Lung (tissue), 12 donors: Measurements from ENCODE around the gene GNA12. TPM values are rescaled to one million over a fixed set of nuclear protein-coding genes. Genes with fewer than 3 reads are reported as not detected.

Experiments
- ATAC-seq: fragments of 200-7000 bp; cut with Tn5 transposase; one replicate; pipeline ENCODE4 v1.9.1; 2020; ENCODE audit warnings: moderate number of reproducible peaks; ENCODE audit not compliant: insufficient read depth, low FRiP score
- DNase-seq, 3 donors: peaks; one replicate each; pipeline ENCODE4 v3.0.0-alpha.2; 2013 to 2017
- H3K27ac ChIP-seq, 2 donors: one replicate each; pipeline ENCODE4 v1.5.1; 2013; ENCODE audit warnings: mild to moderate bottlenecking in 2 of 2, moderate library complexity in 2 of 2, control low read depth in 1 of 2, inconsistent platforms in 1 of 2, low read depth in 1 of 2, low read length in 1 of 2
- H3K27me3 ChIP-seq, 3 donors: one replicate each; pipeline ENCODE4 v1.5.1; 2013; ENCODE audit warnings: low read length in 2 of 3; ENCODE audit not compliant: control insufficient read depth in 3 of 3, insufficient read depth in 3 of 3
- H3K36me3 ChIP-seq, 4 donors: one replicate each; pipeline ENCODE4 v1.5.1; 2013; ENCODE audit warnings: low read length in 4 of 4, mild to moderate bottlenecking in 1 of 4, moderate library complexity in 1 of 4; ENCODE audit not compliant: control insufficient read depth in 4 of 4, insufficient read depth in 4 of 4
- H3K4me1 ChIP-seq, 5 donors: one replicate each; pipeline ENCODE4 v1.5.1; 2013; ENCODE audit warnings: low read length in 5 of 5, mild to moderate bottlenecking in 2 of 5, moderate library complexity in 1 of 5; ENCODE audit not compliant: control insufficient read depth in 5 of 5, insufficient read depth in 5 of 5
- H3K4me3 ChIP-seq: one replicate; pipeline ENCODE4 v1.5.1; 2013; ENCODE audit warnings: mild to moderate bottlenecking, control low read depth, moderate library complexity
- H3K9ac ChIP-seq, 2 donors: one replicate each; pipeline ENCODE4 v1.5.1; 2013; ENCODE audit warnings: low read length in 2 of 2, control low read depth in 1 of 2; ENCODE audit not compliant: insufficient read depth in 1 of 2
- H3K9me3 ChIP-seq, 4 donors: one replicate each; pipeline ENCODE4 v1.5.1; 2013; ENCODE audit warnings: low read length in 3 of 4, mild to moderate bottlenecking in 1 of 4, moderate library complexity in 1 of 4; ENCODE audit not compliant: control insufficient read depth in 4 of 4, insufficient read depth in 3 of 4
- whole genome bisulfite sequencing, 2 donors: extraction: QIAGEN DNeasy Blood & Tissue Kit; methylation state at CpG; one replicate each; pipeline ENCODE4 v1.1.7; 2013; 5-methylcytosine and 5-hydroxymethylcytosine counted together
- polyA plus RNA-seq, 2 donors: library from polyadenylated mRNA; stranded (reverse); fragments of 200-250 nt; gene quantifications; one replicate each; pipeline ENCODE4 v1.2.1, GENCODE V29; 2013
- total RNA-seq, 2 donors: library from RNA; depleted of rRNA in 1 of 2; stranded (reverse); fragments of >200 nt in 1 of 2; gene quantifications; one replicate each; pipeline ENCODE4 v1.2.1, GENCODE V29; 2014 to 2021
- TF ChIP-seq, protein P1 (sequence below): IDR thresholded peaks from 2 replicates; pipeline ENCODE4 v1.5.1; 2012; ENCODE audit warnings: mild to moderate bottlenecking; ENCODE audit errors: control extremely low read depth, extremely low read depth
- donor health status: control.
- donor health status: control.
- donor health status: Bipolar disorder and iron deficiency.
- donor health status: healthy.
- donor health status: DM: yes; HTN: yes; CAD: no.

The GNA12 gene
- total and polyA plus RNA-seq, 4 donors = 11.0 to 51.9 (median 33.5) TPM

DNA sequence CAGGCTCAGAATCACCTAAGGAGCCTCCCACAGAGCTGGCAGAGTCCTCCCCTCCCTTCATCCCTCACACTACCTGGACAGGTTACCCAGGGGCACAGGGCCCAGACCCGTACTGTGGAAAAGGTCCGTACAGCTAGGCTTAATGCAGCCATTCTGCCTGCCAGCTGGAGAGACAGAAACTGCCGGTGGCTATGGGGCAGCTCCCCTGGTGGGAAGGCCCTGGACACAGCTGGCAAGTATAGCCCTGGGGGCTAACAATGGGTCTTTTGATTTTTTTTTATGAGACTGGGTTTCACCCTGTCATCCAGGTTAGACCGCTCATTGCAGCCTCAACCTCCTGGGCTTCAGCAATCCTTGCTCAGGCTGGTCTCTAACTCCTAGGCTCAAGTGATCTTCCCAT lies 68.3 kb downstream of the GNA12 start:
- Histone ChIP-seq H3K27me3 (no peaks in the 10 kb centered on the region), H3K4me3 (no peak overlapping the region), H3K9ac (no peak overlapping the region), H3K9me3 (no peaks in the 10 kb centered on the region), H3K36me3 (peaks cover 0 to 10% (median 4%) of the 10 kb centered on the region in 4 donors), H3K4me1 (peaks cover 0 to 3% (median 0%) of the 10 kb centered on the region in 5 donors), H3K27ac (no peak overlapping the region)
- 95% methylated on average over 4 of the region's 4 CpGs for WGBS, 2 donors
- TF ChIP-seq, protein P1, sequence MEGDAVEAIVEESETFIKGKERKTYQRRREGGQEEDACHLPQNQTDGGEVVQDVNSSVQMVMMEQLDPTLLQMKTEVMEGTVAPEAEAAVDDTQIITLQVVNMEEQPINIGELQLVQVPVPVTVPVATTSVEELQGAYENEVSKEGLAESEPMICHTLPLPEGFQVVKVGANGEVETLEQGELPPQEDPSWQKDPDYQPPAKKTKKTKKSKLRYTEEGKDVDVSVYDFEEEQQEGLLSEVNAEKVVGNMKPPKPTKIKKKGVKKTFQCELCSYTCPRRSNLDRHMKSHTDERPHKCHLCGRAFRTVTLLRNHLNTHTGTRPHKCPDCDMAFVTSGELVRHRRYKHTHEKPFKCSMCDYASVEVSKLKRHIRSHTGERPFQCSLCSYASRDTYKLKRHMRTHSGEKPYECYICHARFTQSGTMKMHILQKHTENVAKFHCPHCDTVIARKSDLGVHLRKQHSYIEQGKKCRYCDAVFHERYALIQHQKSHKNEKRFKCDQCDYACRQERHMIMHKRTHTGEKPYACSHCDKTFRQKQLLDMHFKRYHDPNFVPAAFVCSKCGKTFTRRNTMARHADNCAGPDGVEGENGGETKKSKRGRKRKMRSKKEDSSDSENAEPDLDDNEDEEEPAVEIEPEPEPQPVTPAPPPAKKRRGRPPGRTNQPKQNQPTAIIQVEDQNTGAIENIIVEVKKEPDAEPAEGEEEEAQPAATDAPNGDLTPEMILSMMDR = no peak
- DNase-seq = no peak
- no peak for ATAC-seq

DNA sequence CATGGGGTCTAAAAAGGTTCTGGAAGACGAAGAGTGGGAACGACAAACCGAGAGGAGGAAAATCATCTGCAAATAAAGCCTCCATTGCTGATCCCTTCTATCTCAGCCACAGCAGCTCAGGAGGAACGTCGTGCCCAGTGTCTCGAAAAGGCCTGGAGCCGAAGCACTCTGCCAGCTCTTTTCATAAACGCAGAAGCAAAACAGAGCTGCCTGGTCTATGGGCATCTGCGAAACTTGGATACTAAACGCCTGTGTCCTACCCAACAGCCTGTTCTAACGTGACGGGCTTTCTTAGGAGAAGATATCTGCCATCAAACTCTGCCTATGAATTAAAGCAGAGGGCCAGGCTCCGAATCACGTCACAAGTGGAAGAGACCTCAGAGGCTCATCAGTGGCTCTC lies 68.7 kb downstream of the GNA12 start:
- H3K4me1 ChIP-seq = peaks cover 0 to 3% (median 0%) of the 10 kb centered on the region in 5 donors
- TF ChIP-seq, protein P1 = no peak
- WGBS, 2 donors = 90 to 97% methylated on average over 14 of the region's 14 CpGs
- no peaks in the 10 kb centered on the region for H3K9me3 ChIP-seq
- DNase-seq = no peak
- H3K27me3 ChIP-seq = no peaks in the 10 kb centered on the region
- H3K9ac ChIP-seq = no peak overlapping the region
- H3K4me3 ChIP-seq = no peak overlapping the region
- no peak overlapping the region for H3K27ac ChIP-seq
- no peak for ATAC-seq
- peaks cover 0 to 8% (median 4%) of the 10 kb centered on the region in 4 donors for H3K36me3 ChIP-seq

DNA sequence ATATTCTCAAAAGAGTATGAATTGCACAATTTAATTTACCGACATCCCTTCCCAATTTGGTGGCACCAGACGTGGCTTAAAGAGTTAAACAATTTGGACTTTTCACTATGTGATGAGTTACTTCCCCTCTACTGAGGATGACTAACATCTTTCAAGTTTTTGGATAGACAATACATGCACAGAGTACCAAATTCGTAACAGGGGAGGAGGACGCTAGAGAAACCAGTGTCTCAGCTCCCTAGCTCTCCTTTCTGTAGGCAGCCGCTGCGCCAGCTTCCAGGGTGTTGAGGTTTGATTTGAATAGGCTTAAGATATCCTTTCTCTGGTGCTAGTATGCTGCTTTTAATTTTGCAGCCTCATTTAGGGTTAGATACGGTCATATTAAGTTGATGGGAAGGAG lies 69.2 kb downstream of the GNA12 start:
- 80 to 86% methylated on average over 7 of the region's 7 CpGs for WGBS, 2 donors
- DNase-seq (no peak), ATAC-seq (no peak)
- H3K9me3 ChIP-seq = no peaks in the 10 kb centered on the region
- TF ChIP-seq, protein P1 = no peak
- H3K9ac ChIP-seq = no peak overlapping the region
- peaks cover 0 to 7% (median 2%) of the 10 kb centered on the region in 4 donors for H3K36me3 ChIP-seq
- no peak overlapping the region for H3K4me3 ChIP-seq
- no peaks in the 10 kb centered on the region for H3K27me3 ChIP-seq
- H3K27ac ChIP-seq = no peak overlapping the region
- H3K4me1 ChIP-seq = peaks cover 0 to 3% (median 0%) of the 10 kb centered on the region in 5 donors

DNA sequence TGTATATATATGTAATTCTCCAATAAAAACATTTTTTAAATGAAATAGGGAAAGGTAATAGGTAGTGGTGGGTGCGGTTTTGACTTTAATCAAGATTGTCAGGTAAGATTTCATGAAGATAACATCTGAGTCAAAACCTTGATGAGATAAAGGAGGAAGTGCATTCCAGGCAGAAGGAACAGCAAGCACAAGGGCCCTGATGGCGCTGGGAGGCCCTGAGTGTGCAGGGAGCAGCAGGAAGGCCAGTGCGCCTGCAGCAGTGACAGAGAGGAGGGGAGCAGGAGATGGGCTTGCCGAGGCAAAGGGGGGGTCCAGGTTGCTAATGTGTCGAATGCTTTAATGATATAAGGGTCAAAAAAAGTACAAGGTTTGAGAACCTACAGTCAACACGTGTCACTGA lies 69.8 kb downstream of the GNA12 start:
- no peaks in the 10 kb centered on the region for H3K27me3 ChIP-seq
- TF ChIP-seq, protein P1 = no peak
- no peak for ATAC-seq
- no peak overlapping the region for H3K9ac ChIP-seq
- DNase-seq = no peak
- peaks cover 0 to 7% (median 2%) of the 10 kb centered on the region in 4 donors for H3K36me3 ChIP-seq
- no peaks in the 10 kb centered on the region for H3K9me3 ChIP-seq
- H3K4me3 ChIP-seq = no peak overlapping the region
- no peak overlapping the region for H3K27ac ChIP-seq
- H3K4me1 ChIP-seq = peaks cover 0 to 3% (median 0%) of the 10 kb centered on the region in 5 donors
- WGBS, 2 donors = 77 to 79% methylated on average over 6 of the region's 6 CpGs
